MM.1S (cell line): ENCODE results near the gene MTMR12.

Experiments
- CTCF ChIP-seq: fragments of 300-600 bp; sonication (generic); IDR thresholded peaks from 2 replicates; pipeline ENCODE4 v1.5.1; 2016; ENCODE audit warnings: antibody characterized with exemption, low read length, mixed read lengths
- EZH2 ChIP-seq: fragments of 300-600 bp; sonication (generic); optimal IDR thresholded peaks from 2 replicates; pipeline ENCODE3; 2017; ENCODE audit warnings: low read depth, mild to moderate bottlenecking, antibody characterized with exemption, low read length, mixed read lengths
- EZH2phosphoT487 ChIP-seq: fragments of 300-600 bp; sonication (generic); IDR thresholded peaks from 2 replicates; pipeline ENCODE4 v1.6.1; 2018; ENCODE audit warnings: antibody characterized with exemption, low read length

- TF ChIP-seq CTCF (no peak), EZH2 (no peak), EZH2phosphoT487 (no peak)
Measured at GRCh38 chr5:32249668-32250067, 63.1 kb downstream of the MTMR12 start.
